GM12872 (cell line): ENCODE measurements around the gene SPARCL1.
A peak's percentile ranks its signal among the peaks of the same experiment; 100 is the strongest.

Experiments used
- TF ChIP-seq, protein P1 (sequence below): IDR thresholded peaks from 3 replicates; pipeline ENCODE4 v1.5.1; 2011; ENCODE audit warnings: low read depth, mild to moderate bottlenecking, low read length, moderate library complexity; ENCODE audit not compliant: insufficient read depth

The SPARCL1 gene

DNA sequence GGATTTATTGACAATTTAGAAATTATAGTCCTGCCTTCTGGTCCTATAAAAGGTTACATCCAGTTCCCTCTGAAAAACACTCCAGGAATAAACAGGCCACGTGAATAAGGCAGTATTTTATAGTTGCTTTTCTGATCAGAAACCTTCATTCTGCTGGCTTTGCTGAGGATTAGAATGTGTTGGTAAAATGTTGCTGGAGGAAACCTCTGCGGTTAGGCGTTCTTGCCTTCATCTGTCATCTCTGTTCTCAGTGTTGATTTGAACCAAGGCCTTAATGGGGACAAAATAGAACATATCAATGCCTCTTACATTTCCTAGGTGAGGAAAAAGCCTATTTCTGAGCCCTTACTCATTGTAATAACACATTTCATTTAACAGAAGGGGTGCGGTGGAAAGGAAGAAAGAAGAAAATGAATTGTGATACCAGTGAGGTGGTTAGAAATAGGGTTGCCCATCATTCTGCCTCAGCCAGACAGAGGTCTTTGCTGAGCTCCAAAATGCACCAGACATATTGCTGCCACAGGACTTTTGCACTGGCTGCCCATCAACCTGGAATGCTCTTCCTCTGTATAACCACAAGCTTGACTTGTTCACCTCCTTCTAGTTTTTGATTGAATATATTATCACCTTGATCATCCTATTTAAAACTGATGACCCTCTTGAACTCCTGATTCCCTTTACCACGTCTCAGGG lies 18.0 kb upstream of the SPARCL1 start:
- TF ChIP-seq, protein P1, sequence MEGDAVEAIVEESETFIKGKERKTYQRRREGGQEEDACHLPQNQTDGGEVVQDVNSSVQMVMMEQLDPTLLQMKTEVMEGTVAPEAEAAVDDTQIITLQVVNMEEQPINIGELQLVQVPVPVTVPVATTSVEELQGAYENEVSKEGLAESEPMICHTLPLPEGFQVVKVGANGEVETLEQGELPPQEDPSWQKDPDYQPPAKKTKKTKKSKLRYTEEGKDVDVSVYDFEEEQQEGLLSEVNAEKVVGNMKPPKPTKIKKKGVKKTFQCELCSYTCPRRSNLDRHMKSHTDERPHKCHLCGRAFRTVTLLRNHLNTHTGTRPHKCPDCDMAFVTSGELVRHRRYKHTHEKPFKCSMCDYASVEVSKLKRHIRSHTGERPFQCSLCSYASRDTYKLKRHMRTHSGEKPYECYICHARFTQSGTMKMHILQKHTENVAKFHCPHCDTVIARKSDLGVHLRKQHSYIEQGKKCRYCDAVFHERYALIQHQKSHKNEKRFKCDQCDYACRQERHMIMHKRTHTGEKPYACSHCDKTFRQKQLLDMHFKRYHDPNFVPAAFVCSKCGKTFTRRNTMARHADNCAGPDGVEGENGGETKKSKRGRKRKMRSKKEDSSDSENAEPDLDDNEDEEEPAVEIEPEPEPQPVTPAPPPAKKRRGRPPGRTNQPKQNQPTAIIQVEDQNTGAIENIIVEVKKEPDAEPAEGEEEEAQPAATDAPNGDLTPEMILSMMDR: no peak

DNA sequence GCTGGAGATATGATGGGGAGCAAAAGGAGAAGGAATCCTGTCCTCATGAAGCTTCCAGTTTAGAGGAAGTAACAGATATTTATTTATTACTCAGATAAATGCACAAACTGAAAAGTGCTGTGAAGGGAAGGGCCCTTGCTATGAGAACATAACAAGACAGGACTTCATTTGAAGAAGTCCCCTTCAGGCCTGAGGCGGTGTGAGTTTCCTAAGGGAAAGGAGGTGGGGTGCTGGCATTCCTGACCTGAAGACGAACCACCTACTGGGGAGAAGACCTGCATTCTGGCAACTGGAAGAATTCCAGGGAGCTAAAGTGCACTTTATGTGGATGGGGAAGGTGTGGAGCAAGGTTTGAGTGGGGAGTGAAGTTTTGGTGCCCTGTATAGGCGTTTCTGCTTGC lies 15.9 kb upstream of the SPARCL1 start:
- TF ChIP-seq, protein P1: no peak

DNA sequence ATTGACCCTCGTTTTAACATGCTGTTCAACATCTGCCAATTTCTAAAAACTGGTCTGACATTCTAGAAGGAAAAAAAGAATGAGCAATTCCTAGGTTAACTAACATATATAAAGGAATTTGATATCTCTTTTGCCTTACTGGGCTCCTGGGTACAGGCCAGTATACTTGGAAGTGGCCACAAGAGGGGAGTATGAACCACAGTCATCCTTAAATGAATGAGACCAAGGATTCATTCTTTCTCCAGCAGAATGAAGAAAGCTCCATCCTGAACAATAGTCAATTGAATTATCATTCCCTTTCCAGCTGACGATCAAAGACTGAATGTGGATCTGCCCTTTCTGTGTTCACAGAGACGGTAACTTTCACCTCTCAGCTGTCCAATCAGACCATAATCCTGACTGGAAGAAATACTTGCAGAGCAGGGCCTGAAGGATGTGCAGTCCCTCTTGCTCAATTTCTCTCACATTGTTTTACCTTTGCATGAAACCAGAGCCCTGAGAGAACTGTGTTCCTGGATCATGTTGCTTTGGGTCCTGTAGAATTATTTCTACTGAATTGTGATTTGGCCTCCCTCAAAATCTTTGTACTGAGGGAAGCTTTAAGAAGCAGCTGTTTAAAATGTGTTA lies 14.8 kb upstream of the SPARCL1 start:
- TF ChIP-seq, protein P1: peak; percentile 18; the same call in 1 of the 3 replicates

DNA sequence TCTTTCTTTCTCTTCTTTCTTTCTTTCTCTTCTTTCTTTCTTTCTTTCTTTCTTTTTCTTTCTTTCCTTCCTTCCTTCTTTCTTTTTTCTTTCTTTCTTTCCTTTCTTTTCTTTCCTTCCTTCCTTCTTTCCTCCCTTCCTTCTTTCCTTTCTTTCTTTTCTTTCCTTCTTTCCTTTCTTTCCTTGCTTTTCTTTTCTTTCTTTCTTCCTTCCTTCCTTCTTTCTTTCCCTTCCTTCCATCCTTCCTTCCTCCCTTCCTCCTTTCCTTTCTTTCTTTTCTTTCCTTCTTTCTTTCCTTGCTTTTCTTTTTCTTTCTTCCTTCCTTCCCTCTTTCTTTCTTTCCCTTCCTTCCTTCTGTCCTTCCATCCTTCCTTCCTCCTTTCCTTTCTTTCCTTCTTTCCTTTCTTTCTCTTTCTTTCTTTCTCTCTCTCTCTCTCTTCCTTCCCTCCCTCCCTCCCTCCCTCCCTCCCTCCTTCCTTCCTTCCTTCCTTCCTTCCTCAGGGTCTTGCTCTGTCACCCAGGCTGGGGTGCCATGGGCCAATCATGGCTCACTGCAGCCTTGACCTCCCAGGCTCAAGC lies 13.6 kb upstream of the SPARCL1 start:
- TF ChIP-seq, protein P1: no peak

DNA sequence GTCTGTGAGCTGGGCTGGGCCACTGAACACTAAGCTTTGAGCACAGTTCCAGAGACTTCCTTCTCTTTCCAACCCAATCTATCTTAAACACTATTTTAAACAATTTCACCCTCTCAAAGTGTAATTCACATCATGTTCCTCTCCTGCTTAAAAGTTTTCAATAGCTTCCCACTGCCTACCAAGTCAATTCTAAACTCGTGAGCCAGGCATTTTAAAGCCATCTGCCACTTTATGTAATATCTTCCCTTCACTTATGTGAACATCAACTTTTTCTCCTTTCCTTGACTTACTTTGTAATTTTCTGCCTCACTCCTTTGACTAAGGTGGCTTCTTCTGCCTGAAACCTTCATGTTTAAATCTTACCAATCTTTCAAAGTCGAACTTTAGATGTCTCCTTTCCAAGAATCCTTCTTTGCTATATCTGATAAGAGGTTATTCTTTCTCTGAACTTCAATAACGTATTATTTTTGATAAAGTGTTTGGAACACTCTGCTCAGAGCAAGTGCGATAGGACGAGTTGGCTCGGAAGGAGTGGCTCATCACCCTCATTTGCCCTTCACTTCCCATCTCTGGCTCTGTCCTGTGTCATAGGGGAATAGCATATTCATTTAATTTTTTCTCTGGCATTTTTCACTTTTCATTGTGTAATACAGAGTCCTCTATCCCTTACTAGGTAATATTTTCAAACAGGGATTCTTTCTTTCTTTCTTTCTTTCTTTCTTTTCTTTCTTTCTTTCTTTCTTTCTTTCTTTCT lies 13.0 kb upstream of the SPARCL1 start:
- TF ChIP-seq, protein P1: no peak

DNA sequence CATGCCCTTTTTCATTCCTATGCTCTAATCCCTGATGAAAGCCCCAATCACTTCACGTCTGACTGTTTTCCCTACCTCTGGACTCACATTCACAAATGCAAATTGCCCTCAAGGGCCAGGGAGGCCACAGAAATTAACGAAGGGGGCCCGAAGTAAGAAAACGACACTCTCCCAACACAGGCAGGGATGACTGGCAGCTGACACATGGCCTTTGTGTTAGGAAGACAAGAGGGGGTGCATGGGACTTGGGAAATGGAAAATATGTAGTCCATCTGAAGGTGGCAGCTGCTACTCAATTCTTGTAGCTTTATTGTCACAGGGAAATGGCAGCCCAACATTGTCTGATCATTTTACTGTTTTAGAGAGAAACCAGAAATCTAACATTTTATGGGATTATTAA lies 12.3 kb upstream of the SPARCL1 start:
- TF ChIP-seq, protein P1: no peak
